ENCODE data around the gene CAPN12. TPM values are rescaled to one million over a fixed set of nuclear protein-coding genes. Genes with fewer than 3 reads are reported as not detected.
A peak's percentile ranks its signal among the peaks of the same experiment; 100 is the strongest.

The CAPN12 gene
- total and polyA plus RNA-seq, 4 donors = 0.69 to 2.8 (median 1.8) TPM

DNA sequence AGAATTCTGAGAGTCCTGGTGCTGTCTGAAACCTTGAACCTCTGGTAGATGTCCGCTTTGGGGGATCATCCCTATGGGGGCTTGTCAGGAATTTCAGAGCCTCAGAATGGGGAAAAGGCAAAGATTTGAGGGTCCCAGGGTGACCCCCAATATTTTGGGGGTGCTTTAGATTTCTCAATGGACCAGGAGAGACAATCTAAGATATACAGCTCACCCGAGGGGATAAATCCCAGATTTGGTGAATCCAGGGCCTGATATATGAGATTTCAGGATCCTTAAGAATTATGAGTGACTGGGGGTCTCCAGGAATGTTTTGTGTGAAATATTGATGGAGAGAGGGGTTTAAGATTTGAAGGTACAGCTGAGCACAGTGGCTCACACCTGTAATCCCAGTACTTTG, 3.3 kb downstream of the CAPN12 start:
- Histone ChIP-seq H3K4me3 (ENCODE audit: low read depth, low read length) (no peak overlapping the region), H3K27ac (ENCODE audit: low read depth, low read length) (no peak overlapping the region), H3K9me3 (ENCODE audit: control insufficient read depth, insufficient read depth, low read length) (no peaks in the 10 kb centered on the region), H3K36me3 (ENCODE audit: control insufficient read depth, insufficient read depth, low read length) (no peaks in the 10 kb centered on the region), H3K27me3 (ENCODE audit: control insufficient read depth, insufficient read depth, low read length) (peaks cover 12% of the 10 kb centered on the region), H3K4me1 (ENCODE audit: control insufficient read depth, insufficient read depth, low read length) (peaks cover 7% of the 10 kb centered on the region)
- no peak for DNase-seq (ENCODE audit: low read depth in 4 of 6, low spot score in 6 of 6)
- WGBS (ENCODE audit: insufficient coverage) = 100% methylated on average over 2 of the region's 2 CpGs

DNA sequence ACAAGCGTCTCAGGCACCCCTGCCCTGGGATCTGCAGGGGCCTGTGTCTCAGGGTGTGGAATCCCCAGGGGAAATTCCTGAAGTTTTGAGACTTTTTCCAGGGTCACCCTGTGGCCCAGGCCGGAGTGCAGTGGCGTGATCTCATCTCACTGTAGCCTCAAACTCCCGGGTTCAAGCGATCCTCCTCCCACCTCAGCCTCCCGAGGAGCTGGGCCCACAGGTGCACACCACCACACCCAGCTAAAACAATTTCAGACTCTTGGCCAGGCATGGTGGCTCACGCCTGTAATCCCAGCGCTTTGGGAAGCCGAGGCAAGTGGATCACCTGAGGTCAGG, 4.0 kb downstream of the CAPN12 start:
- no peaks in the 10 kb centered on the region for H3K36me3 ChIP-seq (ENCODE audit: control insufficient read depth, insufficient read depth, low read length)
- no peak overlapping the region for H3K4me3 ChIP-seq (ENCODE audit: low read depth, low read length)
- H3K27ac ChIP-seq (ENCODE audit: low read depth, low read length) = no peak overlapping the region
- peaks cover 13% of the 10 kb centered on the region for H3K27me3 ChIP-seq (ENCODE audit: control insufficient read depth, insufficient read depth, low read length)
- peaks cover 9% of the 10 kb centered on the region for H3K4me1 ChIP-seq (ENCODE audit: control insufficient read depth, insufficient read depth, low read length)
- no peaks in the 10 kb centered on the region for H3K9me3 ChIP-seq (ENCODE audit: control insufficient read depth, insufficient read depth, low read length)
- DNase-seq (ENCODE audit: low read depth in 4 of 6, low spot score in 6 of 6) = no peak
- 91% methylated on average over 6 of the region's 9 CpGs for WGBS (ENCODE audit: insufficient coverage)

- Histone ChIP-seq H3K27me3 (ENCODE audit: control insufficient read depth, insufficient read depth, low read length) (peaks cover 15% of the 10 kb centered on the region), H3K36me3 (ENCODE audit: control insufficient read depth, insufficient read depth, low read length) (no peaks in the 10 kb centered on the region), H3K4me3 (ENCODE audit: low read depth, low read length) (no peak overlapping the region), H3K9me3 (ENCODE audit: control insufficient read depth, insufficient read depth, low read length) (no peaks in the 10 kb centered on the region), H3K27ac (ENCODE audit: low read depth, low read length) (no peak overlapping the region), H3K4me1 (ENCODE audit: control insufficient read depth, insufficient read depth, low read length) (peaks cover 15% of the 10 kb centered on the region)
- WGBS (ENCODE audit: insufficient coverage) = 83% methylated on average over 12 of the region's 16 CpGs
- DNase-seq (ENCODE audit: low read depth in 4 of 6, low spot score in 6 of 6) = no peak
These were observed 4.6 kb downstream of the CAPN12 start for GRCh38 chr19:38739440-38740256.

GRCh38 chr19:38737921-38738737, 6.1 kb downstream of the CAPN12 start:
- DNase-seq (ENCODE audit: low read depth in 4 of 6, low spot score in 6 of 6) = no peak
- no peak overlapping the region for H3K4me3 ChIP-seq (ENCODE audit: low read depth, low read length)
- 92% methylated on average over 13 of the region's 21 CpGs for WGBS (ENCODE audit: insufficient coverage)
- no peaks in the 10 kb centered on the region for H3K9me3 ChIP-seq (ENCODE audit: control insufficient read depth, insufficient read depth, low read length)
- H3K4me1 ChIP-seq (ENCODE audit: control insufficient read depth, insufficient read depth, low read length) = peaks cover 18% of the 10 kb centered on the region
- peaks cover 15% of the 10 kb centered on the region for H3K27me3 ChIP-seq (ENCODE audit: control insufficient read depth, insufficient read depth, low read length)
- no peaks in the 10 kb centered on the region for H3K36me3 ChIP-seq (ENCODE audit: control insufficient read depth, insufficient read depth, low read length)
- no peak overlapping the region for H3K27ac ChIP-seq (ENCODE audit: low read depth, low read length)

GRCh38 chr19:38737281-38737865, 6.9 kb downstream of the CAPN12 start:
- 42% methylated on average over 18 of the region's 22 CpGs for WGBS (ENCODE audit: insufficient coverage)
- Histone ChIP-seq H3K9me3 (ENCODE audit: control insufficient read depth, insufficient read depth, low read length) (no peaks in the 10 kb centered on the region), H3K27ac (ENCODE audit: low read depth, low read length) (no peak overlapping the region), H3K27me3 (ENCODE audit: control insufficient read depth, insufficient read depth, low read length) (peaks cover 15% of the 10 kb centered on the region), H3K4me1 (ENCODE audit: control insufficient read depth, insufficient read depth, low read length) (peaks cover 18% of the 10 kb centered on the region), H3K4me3 (ENCODE audit: low read depth, low read length) (no peak overlapping the region), H3K36me3 (ENCODE audit: control insufficient read depth, insufficient read depth, low read length) (peaks cover 3% of the 10 kb centered on the region)
- peak in 1 of 6 donors; percentile 0 for DNase-seq (ENCODE audit: low read depth in 4 of 6, low spot score in 6 of 6)

DNA sequence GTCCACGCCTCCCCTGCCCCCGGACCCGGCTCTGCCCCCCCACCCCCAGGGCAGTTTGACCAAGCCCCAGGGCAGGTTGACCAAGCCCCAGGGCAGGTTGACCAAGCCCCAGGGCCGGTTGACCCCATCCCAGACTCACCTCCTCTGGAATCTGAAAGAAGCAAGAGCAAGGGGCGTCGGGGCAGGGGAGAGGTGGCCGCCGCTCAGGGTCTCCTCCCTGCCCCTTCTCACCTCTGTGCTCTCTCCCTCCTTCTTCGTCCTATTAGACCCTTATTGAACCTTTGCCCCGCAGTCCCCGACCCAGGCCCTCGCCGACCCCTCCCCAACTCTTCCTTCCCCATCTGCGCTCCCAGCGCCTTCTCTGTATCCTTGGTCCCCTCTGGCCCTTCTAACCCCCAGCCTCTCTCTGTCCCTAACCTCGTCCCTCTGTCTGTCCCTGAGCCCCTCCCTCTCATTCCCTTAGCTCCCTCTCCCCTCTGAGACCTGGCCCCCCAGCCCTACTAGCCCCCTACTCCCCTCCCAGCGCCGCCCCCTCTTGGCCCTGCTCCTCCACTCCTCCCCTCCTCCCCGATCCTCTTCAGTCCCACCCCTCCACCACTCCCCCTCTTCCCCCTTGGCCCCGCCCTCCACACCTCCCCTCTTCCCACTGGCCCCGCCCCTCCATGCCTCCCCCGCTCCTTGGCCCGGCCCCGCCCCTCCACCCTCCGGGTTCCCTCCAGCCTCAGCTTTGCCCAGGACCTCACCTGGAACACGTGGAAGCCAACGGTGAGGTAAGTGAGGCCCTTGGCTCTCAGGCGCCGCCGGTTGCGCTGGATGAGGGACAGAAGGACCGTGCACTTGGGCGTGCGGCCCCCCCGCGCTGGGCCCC, 7.6 kb downstream of the CAPN12 start:
- no peak overlapping the region for H3K4me3 ChIP-seq (ENCODE audit: low read depth, low read length)
- DNase-seq (ENCODE audit: low read depth in 4 of 6, low spot score in 6 of 6) = peak in 1 of 6 donors; percentile 15
- peaks cover 18% of the 10 kb centered on the region for H3K4me1 ChIP-seq (ENCODE audit: control insufficient read depth, insufficient read depth, low read length)

DNA sequence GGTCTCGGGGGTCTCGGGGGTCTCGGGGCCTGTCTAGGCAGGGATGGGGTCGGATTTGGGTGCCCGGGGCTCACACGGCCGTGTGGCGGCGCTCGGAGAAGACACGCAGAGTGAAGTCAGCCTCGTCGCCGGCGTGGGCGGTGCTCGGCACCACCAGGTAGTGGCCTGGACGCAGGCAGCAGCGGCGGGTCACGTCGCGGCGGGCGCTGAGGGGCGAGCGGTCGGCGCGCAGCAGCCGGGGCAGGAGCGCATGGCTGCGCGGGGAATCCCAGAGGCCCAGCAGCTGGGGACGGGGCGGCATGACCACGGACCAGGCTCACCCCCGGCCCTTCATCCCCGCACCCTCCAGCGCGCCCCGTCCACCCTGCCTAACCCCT, 8.2 kb downstream of the CAPN12 start:
- peaks cover 18% of the 10 kb centered on the region for H3K4me1 ChIP-seq (ENCODE audit: control insufficient read depth, insufficient read depth, low read length)
- no peaks in the 10 kb centered on the region for H3K9me3 ChIP-seq (ENCODE audit: control insufficient read depth, insufficient read depth, low read length)
- H3K27ac ChIP-seq (ENCODE audit: low read depth, low read length) = no peak overlapping the region
- whole genome bisulfite sequencing (ENCODE audit: insufficient coverage) = under 1% methylated on average over 38 of the region's 42 CpGs
- no peak overlapping the region for H3K4me3 ChIP-seq (ENCODE audit: low read depth, low read length)
- H3K36me3 ChIP-seq (ENCODE audit: control insufficient read depth, insufficient read depth, low read length) = peaks cover 15% of the 10 kb centered on the region
- peaks cover 15% of the 10 kb centered on the region for H3K27me3 ChIP-seq (ENCODE audit: control insufficient read depth, insufficient read depth, low read length)
- DNase-seq (ENCODE audit: low read depth in 4 of 6, low spot score in 6 of 6) = peak in 2 of 6 donors; percentile 22 to 33

More for the DNA sequence above, 7.6 kb downstream of the CAPN12 start:
- Histone ChIP-seq H3K36me3 (ENCODE audit: control insufficient read depth, insufficient read depth, low read length) (peaks cover 9% of the 10 kb centered on the region), H3K9me3 (ENCODE audit: control insufficient read depth, insufficient read depth, low read length) (no peaks in the 10 kb centered on the region), H3K27me3 (ENCODE audit: control insufficient read depth, insufficient read depth, low read length) (peaks cover 15% of the 10 kb centered on the region), H3K27ac (ENCODE audit: low read depth, low read length) (no peak overlapping the region)
- 3% methylated on average over 20 of the region's 36 CpGs for WGBS (ENCODE audit: insufficient coverage)

DNA sequence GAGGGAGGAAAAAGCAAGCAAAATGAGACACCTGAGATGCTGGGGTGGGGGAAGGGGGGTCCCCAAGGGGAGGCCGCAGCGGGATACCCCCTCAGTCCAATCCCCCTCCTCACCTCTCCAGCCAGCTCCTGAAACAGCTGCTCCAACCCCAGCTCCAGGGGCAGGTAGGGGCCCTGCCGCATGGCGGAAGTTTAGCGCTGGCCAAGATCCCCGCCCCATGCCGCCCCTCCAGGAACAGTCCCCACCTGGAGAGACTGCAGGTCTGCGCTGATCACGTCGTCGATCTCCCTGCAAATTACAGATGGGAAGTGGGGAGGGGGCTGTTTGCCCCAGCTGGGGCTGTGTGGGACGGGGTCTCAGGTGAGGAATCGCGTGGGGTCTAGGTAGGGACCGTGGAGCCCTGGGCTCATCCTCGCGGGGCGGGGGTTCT, 9.0 kb downstream of the CAPN12 start:
- no peak overlapping the region for H3K27ac ChIP-seq (ENCODE audit: low read depth, low read length)
- DNase-seq (ENCODE audit: low read depth in 4 of 6, low spot score in 6 of 6) = peak in 1 of 6 donors; percentile 3
- peaks cover 15% of the 10 kb centered on the region for H3K27me3 ChIP-seq (ENCODE audit: control insufficient read depth, insufficient read depth, low read length)
- WGBS (ENCODE audit: insufficient coverage) = 20% methylated on average over 1 of the region's 18 CpGs
- H3K9me3 ChIP-seq (ENCODE audit: control insufficient read depth, insufficient read depth, low read length) = no peaks in the 10 kb centered on the region
- H3K4me3 ChIP-seq (ENCODE audit: low read depth, low read length) = no peak overlapping the region
- peaks cover 18% of the 10 kb centered on the region for H3K4me1 ChIP-seq (ENCODE audit: control insufficient read depth, insufficient read depth, low read length)
- H3K36me3 ChIP-seq (ENCODE audit: control insufficient read depth, insufficient read depth, low read length) = peaks cover 22% of the 10 kb centered on the region

Data from spinal cord (tissue), 10 donors.